ENCODE data around the gene FAM83D.
"Not testable (repeated sequence)": the region's sequence is repeated elsewhere in the genome, so short reads cannot be mapped to it uniquely, and the experiment has no call there.

FAM83D gene

GRCh38 chr20:38952153-38952552 lies 25.9 kb downstream of the FAM83D start:
- Mint-ChIP-seq H3K4me3 (no peak overlapping the region), H3K36me3 (ENCODE audit: insufficient read depth) (no peaks in the 10 kb centered on the region), H3K27me3 (no peaks in the 10 kb centered on the region), H3K4me1 (ENCODE audit: low read depth in 2 of 2) (no peaks in the 10 kb centered on the region), H3K27ac (no peak overlapping the region), H3K9me3 (no peaks in the 10 kb centered on the region)
- DNase-seq (no peak), ATAC-seq (replicated peaks) (no peak)

- H3K27ac Mint-ChIP-seq = no peak overlapping the region
- no peaks in the 10 kb centered on the region for H3K4me1 Mint-ChIP-seq (ENCODE audit: low read depth in 2 of 2)
- H3K36me3 Mint-ChIP-seq (ENCODE audit: insufficient read depth) = no peaks in the 10 kb centered on the region
- H3K4me3 Mint-ChIP-seq = no peak overlapping the region
- ATAC-seq (replicated peaks) (no peak), DNase-seq (no peak)
- no peaks in the 10 kb centered on the region for H3K9me3 Mint-ChIP-seq
- H3K27me3 Mint-ChIP-seq = no peaks in the 10 kb centered on the region
These were observed 27.6 kb downstream of the FAM83D start for GRCh38 chr20:38953630-38954340.

- Mint-ChIP-seq H3K4me3 (no peak overlapping the region), H3K9me3 (peaks cover 0 to 2% of the 10 kb centered on the region in 2 donors), H3K36me3 (ENCODE audit: insufficient read depth) (peaks cover 5% of the 10 kb centered on the region), H3K4me1 (ENCODE audit: low read depth in 2 of 2) (peaks cover 8 to 9% of the 10 kb centered on the region in 2 donors), H3K27me3 (no peaks in the 10 kb centered on the region), H3K27ac (no peak overlapping the region)
- DNase-seq (no peak), ATAC-seq (replicated peaks) (no peak)
These were observed 31.1 kb downstream of the FAM83D start for GRCh38 chr20:38957235-38957876.

- H3K4me3 Mint-ChIP-seq = no peak overlapping the region
- no peak overlapping the region for H3K27ac Mint-ChIP-seq
- H3K9me3 Mint-ChIP-seq = peaks cover 0 to 2% of the 10 kb centered on the region in 2 donors
- ATAC-seq (replicated peaks) (no peak), DNase-seq (no peak)
- H3K27me3 Mint-ChIP-seq = no peaks in the 10 kb centered on the region
- peaks cover 5% of the 10 kb centered on the region for H3K36me3 Mint-ChIP-seq (ENCODE audit: insufficient read depth)
- peaks cover 11 to 13% of the 10 kb centered on the region in 2 donors for H3K4me1 Mint-ChIP-seq (ENCODE audit: low read depth in 2 of 2)
These were observed 31.8 kb downstream of the FAM83D start for GRCh38 chr20:38957915-38958485.

GRCh38 chr20:38960187-38960687 lies 34.0 kb downstream of the FAM83D start:
- not testable (repeated sequence) for H3K27ac Mint-ChIP-seq; H3K4me3 Mint-ChIP-seq; DNase-seq; ATAC-seq (replicated peaks); H3K36me3 Mint-ChIP-seq (ENCODE audit: insufficient read depth); H3K9me3 Mint-ChIP-seq; H3K27me3 Mint-ChIP-seq
- peaks cover 13 to 18% of the 10 kb centered on the region in 2 donors for H3K4me1 Mint-ChIP-seq (ENCODE audit: low read depth in 2 of 2)

GRCh38 chr20:38961530-38962043 lies 35.4 kb downstream of the FAM83D start:
- H3K27ac Mint-ChIP-seq = peak overlapping the region; percentile 92 to 95
- peaks cover 13 to 18% of the 10 kb centered on the region in 2 donors for H3K4me1 Mint-ChIP-seq (ENCODE audit: low read depth in 2 of 2)
- peaks cover 0 to 2% of the 10 kb centered on the region in 2 donors for H3K9me3 Mint-ChIP-seq
- no peak for ATAC-seq (replicated peaks)
- no peaks in the 10 kb centered on the region for H3K27me3 Mint-ChIP-seq
- H3K4me3 Mint-ChIP-seq = peak overlapping the region; percentile 89 to 95
- peaks cover 5% of the 10 kb centered on the region for H3K36me3 Mint-ChIP-seq (ENCODE audit: insufficient read depth)
- no peak for DNase-seq

GRCh38 chr20:38962044-38962927 lies 36.1 kb downstream of the FAM83D start, which contains the start of gene DHX35:
Gene DHX35 (plus strand): TSS chr20:38962344. CDS start chr20:38962368, 24 bp downstream.
- peak within 1 kb of the TSS; percentile 89 to 95 for H3K4me3 Mint-ChIP-seq

GRCh38 chr20:38962928-38963401 lies 36.7 kb downstream of the FAM83D start:
- H3K27me3 Mint-ChIP-seq = no peaks in the 10 kb centered on the region
- H3K27ac Mint-ChIP-seq = peak overlapping the region; percentile 92 to 95
- ATAC-seq (replicated peaks) = no peak
- peaks cover 0 to 2% of the 10 kb centered on the region in 2 donors for H3K9me3 Mint-ChIP-seq
- peak overlapping the region; percentile 89 to 95 for H3K4me3 Mint-ChIP-seq
- H3K4me1 Mint-ChIP-seq (ENCODE audit: low read depth in 2 of 2) = peaks cover 13 to 18% of the 10 kb centered on the region in 2 donors
- peaks cover 5% of the 10 kb centered on the region for H3K36me3 Mint-ChIP-seq (ENCODE audit: insufficient read depth)
- DNase-seq = no peak

More at GRCh38 chr20:38962044-38962927, 36.1 kb downstream of the FAM83D start, which contains the start of gene DHX35:
- Mint-ChIP-seq H3K4me1 (ENCODE audit: low read depth in 2 of 2) (peaks cover 13 to 18% of the 10 kb centered on the region in 2 donors), H3K9me3 (peaks cover 0 to 2% of the 10 kb centered on the region in 2 donors), H3K36me3 (ENCODE audit: insufficient read depth) (peaks cover 5% of the 10 kb centered on the region), H3K27me3 (no peaks in the 10 kb centered on the region), H3K27ac (peak within 1 kb of the TSS; percentile 92 to 95)
- DNase-seq (peak; percentile 98 to 99 (median 99)), ATAC-seq (replicated peaks) (peak; percentile 98)

- Mint-ChIP-seq H3K27me3 (no peaks in the 10 kb centered on the region), H3K4me3 (no peak overlapping the region), H3K9me3 (peaks cover 0 to 2% of the 10 kb centered on the region in 2 donors), H3K36me3 (ENCODE audit: insufficient read depth) (peaks cover 5% of the 10 kb centered on the region), H3K27ac (no peak overlapping the region), H3K4me1 (ENCODE audit: low read depth in 2 of 2) (peaks cover 13 to 18% of the 10 kb centered on the region in 2 donors)
- DNase-seq (no peak), ATAC-seq (replicated peaks) (no peak)
These were observed 37.5 kb downstream of the FAM83D start for GRCh38 chr20:38963745-38964144.

- ATAC-seq (replicated peaks) (no peak), DNase-seq (no peak)
- Mint-ChIP-seq H3K36me3 (ENCODE audit: insufficient read depth) (peaks cover 5% of the 10 kb centered on the region), H3K9me3 (peaks cover 0 to 2% of the 10 kb centered on the region in 2 donors), H3K27ac (no peak overlapping the region), H3K27me3 (no peaks in the 10 kb centered on the region), H3K4me3 (no peak overlapping the region), H3K4me1 (ENCODE audit: low read depth in 2 of 2) (peaks cover 13 to 18% of the 10 kb centered on the region in 2 donors)
These were observed 39.0 kb downstream of the FAM83D start for GRCh38 chr20:38965264-38965663.

GRCh38 chr20:38968090-38968489 lies 41.9 kb downstream of the FAM83D start:
- H3K27me3 Mint-ChIP-seq = no peaks in the 10 kb centered on the region
- H3K36me3 Mint-ChIP-seq (ENCODE audit: insufficient read depth) = peaks cover 19% of the 10 kb centered on the region
- DNase-seq (no peak), ATAC-seq (replicated peaks) (no peak)
- H3K27ac Mint-ChIP-seq = no peak overlapping the region
- H3K9me3 Mint-ChIP-seq = no peaks in the 10 kb centered on the region
- H3K4me3 Mint-ChIP-seq = no peak overlapping the region
- H3K4me1 Mint-ChIP-seq (ENCODE audit: low read depth in 2 of 2) = peaks cover 1 to 5% of the 10 kb centered on the region in 2 donors

GRCh38 chr20:38969708-38970107 lies 43.5 kb downstream of the FAM83D start:
- no peaks in the 10 kb centered on the region for H3K9me3 Mint-ChIP-seq
- no peak for ATAC-seq (replicated peaks)
- H3K36me3 Mint-ChIP-seq (ENCODE audit: insufficient read depth) = peaks cover 20% of the 10 kb centered on the region
- H3K27ac Mint-ChIP-seq = no peak overlapping the region
- DNase-seq = no peak
- peaks cover 0 to 1% of the 10 kb centered on the region in 2 donors for H3K4me1 Mint-ChIP-seq (ENCODE audit: low read depth in 2 of 2)
- no peak overlapping the region for H3K4me3 Mint-ChIP-seq
- no peaks in the 10 kb centered on the region for H3K27me3 Mint-ChIP-seq

Measured in effector memory CD8-positive, alpha-beta T cell (primary cell).